GM19193 (cell line): ENCODE measurements around the gene TMEM165.

Experiments
- POLR2A ChIP-seq: IDR thresholded peaks from 4 replicates; pipeline ENCODE4 v1.6.1; 2011; ENCODE audit not compliant: insufficient read depth, insufficient read length; ENCODE audit errors: extremely low read depth

Gene TMEM165

DNA sequence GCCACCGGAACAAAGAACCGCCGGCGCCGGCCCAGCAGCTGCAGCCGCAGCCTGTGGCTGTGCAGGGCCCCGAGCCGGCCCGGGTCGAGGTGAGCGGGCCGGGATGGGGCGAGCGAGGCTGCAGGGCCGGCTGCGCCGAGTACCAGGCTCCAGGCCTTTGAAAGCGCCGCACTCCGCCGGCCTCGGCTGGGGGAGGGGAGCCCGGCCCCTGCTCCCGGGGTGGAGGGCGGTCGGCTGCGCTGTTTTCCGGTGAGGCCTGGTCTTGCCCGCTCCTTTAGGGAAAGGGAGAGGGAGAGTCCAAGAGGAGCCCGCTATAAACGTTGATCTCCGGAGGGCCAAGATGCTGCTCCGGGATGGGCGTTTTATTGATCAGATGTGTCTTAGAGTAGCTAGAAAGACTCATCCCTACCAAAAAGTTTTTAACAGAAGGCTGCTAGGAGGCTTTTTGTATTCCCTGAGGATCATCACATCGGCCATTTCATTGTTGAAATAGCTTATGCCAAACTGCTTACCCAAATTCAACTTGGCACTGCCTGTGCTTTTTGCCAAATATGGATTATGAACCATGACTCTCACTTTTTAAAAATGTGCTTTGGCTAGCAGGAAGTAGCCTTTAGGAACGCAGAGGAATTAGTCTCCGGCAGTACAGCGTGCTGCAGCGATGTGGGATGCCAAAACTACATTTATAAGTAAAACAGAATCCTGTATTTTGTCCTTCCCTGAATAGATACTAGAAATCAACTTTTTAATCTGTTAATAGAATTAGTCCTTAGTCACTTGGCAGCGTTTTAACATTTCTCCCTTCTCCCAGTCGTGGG lies 760 bp downstream of the TMEM165 start:
- no peak for TF ChIP-seq POLR2A

GRCh38 chr4:55397126-55397436 lies 1.3 kb downstream of the TMEM165 start:
- TF ChIP-seq POLR2A: no peak

- no peak for TF ChIP-seq POLR2A
Measured at GRCh38 chr4:55397520-55398321, 2.0 kb downstream of the TMEM165 start.

DNA sequence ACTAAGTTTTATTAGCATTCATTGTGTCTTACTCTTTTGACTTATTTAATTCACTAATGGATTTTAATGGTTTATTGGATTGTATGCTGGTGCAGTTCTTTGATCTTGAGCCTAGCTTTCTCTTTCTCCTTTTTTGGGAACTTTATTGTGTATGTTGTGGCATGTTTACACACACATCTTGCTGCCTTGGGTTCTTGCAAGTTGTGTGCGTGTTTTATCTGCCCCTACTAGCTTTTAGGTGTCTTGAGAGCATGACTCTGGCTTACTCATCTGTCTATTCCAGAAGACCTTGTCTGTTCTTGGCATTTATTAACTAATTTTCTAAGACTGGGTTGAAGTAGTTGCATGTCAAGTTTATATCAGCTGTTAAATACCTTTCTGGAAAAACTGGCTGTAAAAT lies 2.7 kb downstream of the TMEM165 start:
- TF ChIP-seq POLR2A: no peak

GRCh38 chr4:55398966-55399365 lies 3.2 kb downstream of the TMEM165 start:
- TF ChIP-seq POLR2A: no peak

DNA sequence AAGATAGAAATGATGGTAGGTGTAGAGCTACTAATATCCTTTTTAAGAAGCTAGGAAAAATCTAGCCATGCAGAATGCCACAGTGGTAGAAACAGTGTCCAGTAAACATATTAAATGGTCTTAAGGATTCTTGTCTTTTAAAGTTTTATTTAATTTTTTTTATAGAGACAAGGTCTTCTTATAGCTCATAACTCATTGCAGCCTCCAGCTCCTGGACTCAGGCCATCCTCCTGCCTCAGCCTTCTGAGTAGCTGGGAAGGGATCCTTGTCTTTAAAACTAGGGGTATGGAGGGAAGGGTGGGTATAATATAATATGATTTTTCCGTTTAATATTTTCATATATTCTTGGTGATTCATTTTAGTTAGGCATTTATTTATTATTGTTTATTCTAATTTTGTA lies 3.8 kb downstream of the TMEM165 start:
- TF ChIP-seq POLR2A: no peak

DNA sequence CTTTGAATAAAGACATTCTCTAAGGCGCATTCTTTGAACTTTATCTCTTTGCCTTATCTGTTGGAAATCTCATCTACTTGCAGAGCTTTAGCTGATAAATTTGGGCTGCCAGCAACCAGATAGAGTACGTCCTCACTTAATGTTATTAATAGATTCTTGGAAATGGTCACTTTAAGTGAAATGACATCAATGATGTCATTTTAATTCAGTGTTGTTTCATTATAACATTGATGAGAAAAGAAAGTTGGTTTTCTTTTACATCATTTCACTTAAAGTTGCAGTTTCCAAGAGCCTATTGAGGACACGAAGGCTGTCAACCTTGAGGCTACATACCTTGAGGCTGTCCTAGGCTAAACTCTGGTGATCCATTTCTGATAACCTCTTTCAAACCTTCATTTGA lies 9.3 kb downstream of the TMEM165 start:
- no peak for TF ChIP-seq POLR2A

GRCh38 chr4:55406545-55406944 lies 10.8 kb downstream of the TMEM165 start:
- no peak for TF ChIP-seq POLR2A

- no peak for TF ChIP-seq POLR2A
Measured at GRCh38 chr4:55407119-55407518, 11.4 kb downstream of the TMEM165 start.

GRCh38 chr4:55407764-55408163 lies 12.0 kb downstream of the TMEM165 start:
- TF ChIP-seq POLR2A: no peak

DNA sequence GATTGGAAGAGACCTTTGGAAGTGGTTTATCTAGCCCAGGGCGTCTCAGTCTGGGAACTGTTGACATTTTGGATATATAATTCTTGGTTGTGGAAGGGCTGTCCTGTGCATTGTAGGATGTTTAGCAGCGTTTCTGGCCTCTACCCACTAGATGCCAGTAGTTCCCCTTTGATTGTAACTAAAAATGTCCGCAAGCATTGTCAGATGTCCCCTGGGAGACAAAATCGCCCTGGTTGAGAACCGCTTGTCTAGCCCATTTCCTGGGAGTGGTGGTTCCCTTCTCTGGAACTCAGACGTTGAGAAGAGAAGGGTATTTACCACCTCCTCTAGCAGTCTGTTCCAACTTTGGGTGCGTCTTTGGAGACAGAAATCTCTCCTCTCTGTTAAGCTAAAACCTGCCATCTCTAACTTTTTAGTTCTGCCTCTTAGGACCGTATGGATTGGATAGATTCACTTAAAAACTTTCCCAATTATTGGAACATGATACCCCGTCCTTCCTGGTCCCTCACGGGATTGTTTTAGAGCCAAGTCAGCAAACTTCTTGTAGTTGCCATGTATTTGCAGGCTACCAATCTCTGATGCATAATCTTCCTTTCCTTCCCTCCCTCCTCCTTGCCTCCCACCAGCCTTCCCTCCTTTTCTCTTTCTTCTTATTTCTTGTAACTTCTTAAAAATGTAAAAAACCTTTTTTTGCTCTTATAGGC lies 13.9 kb downstream of the TMEM165 start:
- TF ChIP-seq POLR2A: no peak

DNA sequence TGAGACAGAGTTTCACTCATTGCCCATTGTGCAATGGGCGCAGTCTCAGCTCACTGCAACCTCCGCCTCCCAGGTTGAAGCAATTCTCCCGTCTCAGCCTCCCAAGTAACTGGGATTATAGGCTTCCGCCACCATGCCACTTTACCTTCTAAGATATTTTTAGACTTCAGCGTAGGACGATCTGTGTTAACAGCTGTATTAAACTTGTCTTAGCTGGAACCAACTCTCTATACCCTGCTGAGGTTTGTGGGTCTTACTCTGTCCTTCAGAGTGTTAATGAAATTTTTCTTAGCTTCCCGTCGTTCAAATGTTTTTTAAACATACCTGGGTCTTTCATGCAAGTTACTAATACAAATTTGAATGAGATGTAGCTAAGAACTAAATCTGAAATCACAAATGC lies 14.7 kb downstream of the TMEM165 start:
- TF ChIP-seq POLR2A: no peak

GRCh38 chr4:55411621-55412020 lies 15.9 kb downstream of the TMEM165 start:
- TF ChIP-seq POLR2A: no peak

DNA sequence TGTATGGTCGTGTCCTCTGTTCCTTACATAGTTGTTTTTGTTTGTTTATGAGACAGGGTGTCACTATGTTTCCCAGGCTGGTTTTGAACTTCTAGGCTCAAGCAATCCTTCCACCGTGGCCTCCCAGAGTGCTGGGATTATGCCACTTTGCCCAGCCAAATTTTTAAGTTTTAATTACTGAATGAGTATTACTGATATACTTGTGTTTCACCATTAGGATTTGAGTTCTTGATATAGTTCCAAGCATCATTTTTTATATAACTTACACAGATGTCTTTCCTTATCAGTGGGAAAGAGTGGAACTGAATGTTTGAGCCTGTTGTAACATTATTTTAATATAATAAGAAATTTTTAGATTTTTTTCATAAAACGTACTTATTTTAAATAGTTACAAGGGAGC lies 20.4 kb downstream of the TMEM165 start:
- no peak for TF ChIP-seq POLR2A

- no peak for TF ChIP-seq POLR2A
Measured at GRCh38 chr4:55424791-55425190, 29.0 kb downstream of the TMEM165 start.

DNA sequence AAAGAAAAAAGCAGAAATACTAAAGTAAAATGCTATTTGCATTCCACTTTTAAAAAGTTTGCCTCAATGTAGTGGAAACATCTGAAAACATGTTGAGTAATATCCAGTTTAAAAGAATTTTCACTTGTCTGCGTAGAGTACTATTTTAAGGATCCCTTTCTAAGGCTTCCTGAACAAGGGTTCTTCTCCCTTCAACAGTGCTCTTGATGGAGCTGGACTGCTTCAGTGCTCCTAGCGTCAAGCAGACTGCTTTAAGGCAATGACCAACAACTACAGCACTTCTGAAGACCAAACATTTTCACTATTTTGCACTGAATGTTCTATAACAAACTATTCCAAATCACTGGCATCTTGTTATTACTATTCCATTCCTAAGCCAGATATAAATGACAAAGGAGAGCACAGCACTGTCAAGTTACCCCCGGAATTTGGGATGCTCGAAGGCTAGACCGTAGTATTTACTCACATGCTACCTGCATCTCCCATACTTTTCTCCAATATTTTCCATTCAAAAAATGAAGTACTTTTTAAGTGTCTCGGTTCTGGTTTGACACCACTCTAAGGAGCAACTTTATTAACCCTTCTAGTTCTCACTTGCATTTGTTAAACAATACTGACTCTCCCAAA lies 36.1 kb downstream of the TMEM165 start:
- no peak for TF ChIP-seq POLR2A
